Natural killer cell treated with Interleukin-12 subunit alpha and Interleukin-12 subunit beta and Interleukin-15 and Interleukin-18, amount 100 ng/mL, for 72 hours (primary cell): ENCODE measurements around the gene CTDP1. TPM values are rescaled to one million over a fixed set of nuclear protein-coding genes. Genes with fewer than 3 reads are reported as not detected.

Experiments
- ATAC-seq, 2 donors: fragments of 150-1000 bp; cut with Tn5 transposase in 1 of 2; sonication (Bioruptor Pico), chemical (Tn5 transposase) in 1 of 2; 2 replicates each; pipeline ENCODE4 v1.10.0; 2021
- DNase-seq: peaks from one replicate; pipeline ENCODE4 v3.0.0; 2022; ENCODE audit warnings: low spot score
- H3K27ac Mint-ChIP-seq, 2 donors: 1 replicate in 1 of 2; 2 replicates in 1 of 2; pipeline ENCODE4 v1.8.0; 2022; ENCODE audit warnings: mixed read lengths in 2 of 2, mild to moderate bottlenecking in 1 of 2, moderate library complexity in 1 of 2
- H3K27me3 Mint-ChIP-seq, 2 donors: 1 replicate in 1 of 2; 2 replicates in 1 of 2; pipeline ENCODE4 v1.8.0; 2022; ENCODE audit warnings: mixed read lengths in 2 of 2
- H3K36me3 Mint-ChIP-seq: one replicate; pipeline ENCODE4 v1.8.0; 2022; ENCODE audit warnings: mixed read lengths
- H3K4me1 Mint-ChIP-seq, 2 donors: 1 replicate in 1 of 2; 2 replicates in 1 of 2; pipeline ENCODE4 v1.8.0; 2022; ENCODE audit warnings: low read depth in 2 of 2, mixed read lengths in 2 of 2, mild to moderate bottlenecking in 1 of 2
- H3K4me3 Mint-ChIP-seq: one replicate; pipeline ENCODE4 v1.8.0; 2022; ENCODE audit warnings: mixed read lengths
- H3K9me3 Mint-ChIP-seq: 2 replicates; pipeline ENCODE4 v1.8.0; 2022; ENCODE audit warnings: mixed read lengths
- total RNA-seq, 2 donors: library from RNA; stranded (reverse); gene quantifications; one replicate each; pipeline ENCODE4 v1.2.3, GENCODE V29; 2022

The CTDP1 gene
- total RNA-seq, 2 donors from 2014 or later: 36.6 to 45.3 TPM

- H3K4me3 Mint-ChIP-seq: no peak overlapping the region
- no peak overlapping the region for H3K27ac Mint-ChIP-seq
- H3K9me3 Mint-ChIP-seq: no peaks in the 10 kb centered on the region
- no peak for ATAC-seq
- peaks cover 0 to 11% of the 10 kb centered on the region in 2 donors for H3K4me1 Mint-ChIP-seq
- H3K27me3 Mint-ChIP-seq: no peaks in the 10 kb centered on the region
- no peak for DNase-seq
- H3K36me3 Mint-ChIP-seq: no peaks in the 10 kb centered on the region
Observed at GRCh38 chr18:79756826-79757225, 77.2 kb downstream of the CTDP1 start.

GRCh38 chr18:79760348-79760747, 80.7 kb downstream of the CTDP1 start:
- Mint-ChIP-seq H3K4me3 (no peak overlapping the region), H3K4me1 (peaks cover 0 to 10% of the 10 kb centered on the region in 2 donors), H3K36me3 (no peaks in the 10 kb centered on the region), H3K27me3 (no peaks in the 10 kb centered on the region), H3K27ac (no peak overlapping the region), H3K9me3 (peaks cover 3% of the 10 kb centered on the region)
- ATAC-seq: no peak
- no peak for DNase-seq

- ATAC-seq (no peak), DNase-seq (no peak)
- no peaks in the 10 kb centered on the region for H3K36me3 Mint-ChIP-seq
- no peaks in the 10 kb centered on the region for H3K27me3 Mint-ChIP-seq
- peaks cover 0 to 10% of the 10 kb centered on the region in 2 donors for H3K4me1 Mint-ChIP-seq
- no peak overlapping the region for H3K4me3 Mint-ChIP-seq
- peaks cover 3% of the 10 kb centered on the region for H3K9me3 Mint-ChIP-seq
- H3K27ac Mint-ChIP-seq: no peak overlapping the region
Observed at GRCh38 chr18:79760881-79761280, 81.3 kb downstream of the CTDP1 start.

- DNase-seq: no peak
- H3K9me3 Mint-ChIP-seq: peaks cover 6% of the 10 kb centered on the region
- H3K36me3 Mint-ChIP-seq: peaks cover 6% of the 10 kb centered on the region
- peaks cover 0 to 12% of the 10 kb centered on the region in 2 donors for H3K27me3 Mint-ChIP-seq
- H3K4me1 Mint-ChIP-seq: peaks cover 0 to 8% of the 10 kb centered on the region in 2 donors
- ATAC-seq: no peak
- no peak overlapping the region for H3K27ac Mint-ChIP-seq
- no peak overlapping the region for H3K4me3 Mint-ChIP-seq
Observed at GRCh38 chr18:79763407-79763806, 83.8 kb downstream of the CTDP1 start.

GRCh38 chr18:79764131-79764530, 84.5 kb downstream of the CTDP1 start:
- Mint-ChIP-seq H3K4me1 (peaks cover 0 to 8% of the 10 kb centered on the region in 2 donors), H3K27ac (no peak overlapping the region), H3K4me3 (no peak overlapping the region), H3K9me3 (peaks cover 6% of the 10 kb centered on the region), H3K27me3 (peaks cover 0 to 12% of the 10 kb centered on the region in 2 donors), H3K36me3 (peaks cover 6% of the 10 kb centered on the region)
- ATAC-seq: no peak
- DNase-seq: no peak

GRCh38 chr18:79765491-79766245, 86.1 kb downstream of the CTDP1 start:
- Mint-ChIP-seq H3K36me3 (peaks cover 6% of the 10 kb centered on the region), H3K27me3 (peaks cover 0 to 12% of the 10 kb centered on the region in 2 donors), H3K27ac (no peak overlapping the region), H3K4me3 (no peak overlapping the region), H3K9me3 (peaks cover 6% of the 10 kb centered on the region), H3K4me1 (peaks cover 0 to 10% of the 10 kb centered on the region in 2 donors)
- ATAC-seq (no peak), DNase-seq (no peak)

GRCh38 chr18:79766308-79766707, 86.7 kb downstream of the CTDP1 start:
- peaks cover 6% of the 10 kb centered on the region for H3K36me3 Mint-ChIP-seq

GRCh38 chr18:79768745-79769144, 89.1 kb downstream of the CTDP1 start:
- Mint-ChIP-seq H3K36me3 (peaks cover 6% of the 10 kb centered on the region), H3K27ac (no peak overlapping the region), H3K27me3 (peaks cover 3 to 12% of the 10 kb centered on the region in 2 donors), H3K4me3 (no peak overlapping the region), H3K4me1 (peaks cover 0 to 3% of the 10 kb centered on the region in 2 donors), H3K9me3 (peaks cover 3% of the 10 kb centered on the region)
- ATAC-seq (no peak), DNase-seq (no peak)

More at GRCh38 chr18:79766308-79766707, 86.7 kb downstream of the CTDP1 start:
- H3K27me3 Mint-ChIP-seq: peaks cover 0 to 12% of the 10 kb centered on the region in 2 donors
- H3K27ac Mint-ChIP-seq: no peak overlapping the region
- no peak for DNase-seq
- peaks cover 6% of the 10 kb centered on the region for H3K9me3 Mint-ChIP-seq
- no peak overlapping the region for H3K4me3 Mint-ChIP-seq
- peaks cover 0 to 7% of the 10 kb centered on the region in 2 donors for H3K4me1 Mint-ChIP-seq
- no peak for ATAC-seq

GRCh38 chr18:79769698-79770500, 90.3 kb downstream of the CTDP1 start:
- H3K4me1 Mint-ChIP-seq: peaks cover 0 to 3% of the 10 kb centered on the region in 2 donors
- no peak overlapping the region for H3K27ac Mint-ChIP-seq
- ATAC-seq: peak in 1 of 2 donors; percentile 52

GRCh38 chr18:79770501-79770815, 90.9 kb downstream of the CTDP1 start:
- peaks cover 6% of the 10 kb centered on the region for H3K36me3 Mint-ChIP-seq

More at GRCh38 chr18:79769698-79770500, 90.3 kb downstream of the CTDP1 start:
- H3K27me3 Mint-ChIP-seq: peaks cover 3 to 12% of the 10 kb centered on the region in 2 donors
- DNase-seq: no peak
- H3K9me3 Mint-ChIP-seq: peaks cover 3% of the 10 kb centered on the region
- H3K4me3 Mint-ChIP-seq: no peak overlapping the region
- peaks cover 6% of the 10 kb centered on the region for H3K36me3 Mint-ChIP-seq

GRCh38 chr18:79770826-79771225, 91.2 kb downstream of the CTDP1 start:
- no peak overlapping the region for H3K4me3 Mint-ChIP-seq
- ATAC-seq (no peak), DNase-seq (no peak)
- H3K9me3 Mint-ChIP-seq: peaks cover 3% of the 10 kb centered on the region
- peaks cover 3 to 12% of the 10 kb centered on the region in 2 donors for H3K27me3 Mint-ChIP-seq
- H3K4me1 Mint-ChIP-seq: peaks cover 0 to 3% of the 10 kb centered on the region in 2 donors
- H3K27ac Mint-ChIP-seq: no peak overlapping the region
- peaks cover 6% of the 10 kb centered on the region for H3K36me3 Mint-ChIP-seq

More at GRCh38 chr18:79770501-79770815, 90.9 kb downstream of the CTDP1 start:
- Mint-ChIP-seq H3K27ac (no peak overlapping the region), H3K4me3 (no peak overlapping the region), H3K27me3 (peaks cover 3 to 12% of the 10 kb centered on the region in 2 donors), H3K9me3 (peaks cover 3% of the 10 kb centered on the region), H3K4me1 (peaks cover 0 to 3% of the 10 kb centered on the region in 2 donors)
- ATAC-seq: no peak
- no peak for DNase-seq

- ATAC-seq (peak in 1 of 2 donors; percentile 29), DNase-seq (no peak)
- Mint-ChIP-seq H3K36me3 (peaks cover 6% of the 10 kb centered on the region), H3K9me3 (peaks cover 3% of the 10 kb centered on the region), H3K4me3 (no peak overlapping the region), H3K27ac (no peak overlapping the region), H3K4me1 (peaks cover 0 to 3% of the 10 kb centered on the region in 2 donors), H3K27me3 (peaks cover 3 to 12% of the 10 kb centered on the region in 2 donors)
Observed at GRCh38 chr18:79771446-79772107, 92.0 kb downstream of the CTDP1 start.

- Mint-ChIP-seq H3K36me3 (peaks cover 6% of the 10 kb centered on the region), H3K27ac (no peak overlapping the region), H3K4me3 (no peak overlapping the region), H3K4me1 (peaks cover 0 to 3% of the 10 kb centered on the region in 2 donors), H3K9me3 (peaks cover 3% of the 10 kb centered on the region), H3K27me3 (peaks cover 3 to 9% of the 10 kb centered on the region in 2 donors)
- ATAC-seq: no peak
- no peak for DNase-seq
Observed at GRCh38 chr18:79772108-79772864, 92.7 kb downstream of the CTDP1 start.
